ENCODE results near the gene THAP9. TPM values are rescaled to one million over a fixed set of nuclear protein-coding genes. Genes with fewer than 3 reads are reported as not detected.

The THAP9 gene
- polyA plus RNA-seq, 3 donors = 1.4 to 1.9 (median 1.4) TPM

DNA sequence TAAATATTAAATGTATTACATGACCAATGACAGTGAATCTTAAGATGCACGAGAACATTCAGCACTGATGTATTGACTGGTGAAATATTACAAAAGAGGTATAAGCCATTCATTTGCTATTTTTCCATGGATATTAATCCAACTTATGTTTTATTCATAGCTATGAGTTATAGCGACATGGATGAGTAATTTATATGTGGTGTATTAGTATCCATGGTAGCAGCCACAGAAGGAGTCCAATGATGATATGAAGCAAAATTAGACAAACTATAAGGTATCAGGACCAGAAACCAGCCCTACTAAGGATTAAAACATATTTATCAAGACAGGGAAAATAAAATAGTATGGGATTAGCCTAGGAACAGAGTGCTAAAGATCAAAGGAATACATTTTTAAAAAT, 50.7 kb downstream of the THAP9 start:
- intact Hi-C loops (cut with micrococcal nuclease) = no loop called here
- Histone ChIP-seq H2AFZ (ENCODE audit: insufficient read depth, low read depth, low read length, poor library complexity, severe bottlenecking) (no peak overlapping the region), H3K9me3 (replicated peaks in 1 of 2; ENCODE audit: control insufficient read depth in 1 of 2, insufficient read depth in 1 of 2, low read length in 2 of 2) (no peaks in the 10 kb centered on the region), H3K36me3 (replicated peaks in 1 of 2; ENCODE audit: control insufficient read depth in 1 of 2, insufficient read depth in 2 of 2, low read length in 2 of 2) (peaks cover 7 to 32% of the 10 kb centered on the region in 2 donors), H3K4me2 (replicated peaks; ENCODE audit: extremely low read depth, low read length, poor library complexity, severe bottlenecking) (no peak overlapping the region), H3K4me1 (ENCODE audit: control insufficient read depth in 1 of 2, insufficient read depth in 2 of 2, low read length in 2 of 2) (peaks cover 0 to 3% of the 10 kb centered on the region in 2 donors), H3K27ac (ENCODE audit: low read depth in 1 of 2, low read length in 2 of 2) (no peak overlapping the region), H4K20me1 (ENCODE audit: insufficient read depth, low read length) (no peaks in the 10 kb centered on the region), H3K9ac (ENCODE audit: insufficient read depth, low read length, poor library complexity, severe bottlenecking) (no peak overlapping the region), H3K27me3 (ENCODE audit: control insufficient read depth in 2 of 2, insufficient read depth in 2 of 2, low read length in 2 of 2) (no peaks in the 10 kb centered on the region), H3K79me2 (ENCODE audit: insufficient read depth, low read length) (peaks cover 8% of the 10 kb centered on the region), H3K4me3 (replicated peaks in 1 of 3; ENCODE audit: low read depth in 2 of 3, low read length in 3 of 3) (no peak overlapping the region)
- Mint-ChIP-seq H3K4me1 (peaks cover 11% of the 10 kb centered on the region), H3K9me3 (peaks cover 0 to 3% (median 0%) of the 10 kb centered on the region in 7 donors), H3K27me3 (ENCODE audit: low read depth in 3 of 3) (no peaks in the 10 kb centered on the region), H3K27ac (no peak overlapping the region), H3K36me3 (peaks cover 14 to 26% of the 10 kb centered on the region in 2 donors), H3K4me3 (no peak overlapping the region)
- TF ChIP-seq, protein P1, sequence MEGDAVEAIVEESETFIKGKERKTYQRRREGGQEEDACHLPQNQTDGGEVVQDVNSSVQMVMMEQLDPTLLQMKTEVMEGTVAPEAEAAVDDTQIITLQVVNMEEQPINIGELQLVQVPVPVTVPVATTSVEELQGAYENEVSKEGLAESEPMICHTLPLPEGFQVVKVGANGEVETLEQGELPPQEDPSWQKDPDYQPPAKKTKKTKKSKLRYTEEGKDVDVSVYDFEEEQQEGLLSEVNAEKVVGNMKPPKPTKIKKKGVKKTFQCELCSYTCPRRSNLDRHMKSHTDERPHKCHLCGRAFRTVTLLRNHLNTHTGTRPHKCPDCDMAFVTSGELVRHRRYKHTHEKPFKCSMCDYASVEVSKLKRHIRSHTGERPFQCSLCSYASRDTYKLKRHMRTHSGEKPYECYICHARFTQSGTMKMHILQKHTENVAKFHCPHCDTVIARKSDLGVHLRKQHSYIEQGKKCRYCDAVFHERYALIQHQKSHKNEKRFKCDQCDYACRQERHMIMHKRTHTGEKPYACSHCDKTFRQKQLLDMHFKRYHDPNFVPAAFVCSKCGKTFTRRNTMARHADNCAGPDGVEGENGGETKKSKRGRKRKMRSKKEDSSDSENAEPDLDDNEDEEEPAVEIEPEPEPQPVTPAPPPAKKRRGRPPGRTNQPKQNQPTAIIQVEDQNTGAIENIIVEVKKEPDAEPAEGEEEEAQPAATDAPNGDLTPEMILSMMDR (IDR thresholded peaks at IDR 0.05) = no peak
- WGBS (ENCODE audit: insufficient coverage) = no CpG with 5 or more reads among the region's 2 CpGs
- DNase-seq = no peak

DNA sequence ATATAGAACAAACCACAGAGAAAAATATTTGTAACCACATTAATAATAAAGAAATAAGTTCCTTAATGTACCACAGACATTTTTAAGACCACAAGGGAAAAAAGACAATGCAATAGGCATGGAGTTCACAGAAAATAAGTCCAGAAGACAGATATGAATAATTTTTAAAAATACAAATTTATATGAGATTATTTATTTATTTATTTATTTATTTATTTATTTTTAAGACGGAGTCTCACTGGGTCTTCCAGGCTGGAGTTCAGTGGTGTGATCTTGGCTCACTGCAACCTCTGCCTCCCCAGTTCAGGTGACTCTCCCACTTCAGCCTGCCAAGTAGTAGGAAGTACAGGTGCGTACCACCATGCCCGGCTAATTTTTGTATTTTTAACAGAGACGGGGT, 53.7 kb downstream of the THAP9 start:
- no peak overlapping the region for H3K4me3 Mint-ChIP-seq
- H3K36me3 Mint-ChIP-seq = peaks cover 14 to 30% of the 10 kb centered on the region in 2 donors
- Histone ChIP-seq H3K4me1 (ENCODE audit: control insufficient read depth in 1 of 2, insufficient read depth in 2 of 2, low read length in 2 of 2) (peaks cover 3 to 9% of the 10 kb centered on the region in 2 donors), H3K4me2 (replicated peaks; ENCODE audit: extremely low read depth, low read length, poor library complexity, severe bottlenecking) (no peak overlapping the region), H3K36me3 (replicated peaks in 1 of 2; ENCODE audit: control insufficient read depth in 1 of 2, insufficient read depth in 2 of 2, low read length in 2 of 2) (peaks cover 6 to 23% of the 10 kb centered on the region in 2 donors), H3K9ac (ENCODE audit: insufficient read depth, low read length, poor library complexity, severe bottlenecking) (no peak overlapping the region), H3K4me3 (replicated peaks in 1 of 3; ENCODE audit: low read depth in 2 of 3, low read length in 3 of 3) (no peak overlapping the region), H2AFZ (ENCODE audit: insufficient read depth, low read depth, low read length, poor library complexity, severe bottlenecking) (no peak overlapping the region), H3K27ac (ENCODE audit: low read depth in 1 of 2, low read length in 2 of 2) (peak overlapping the region in 1 of 2 donors; percentile 30), H3K9me3 (replicated peaks in 1 of 2; ENCODE audit: control insufficient read depth in 1 of 2, insufficient read depth in 1 of 2, low read length in 2 of 2) (no peaks in the 10 kb centered on the region), H3K79me2 (ENCODE audit: insufficient read depth, low read length) (peaks cover 8% of the 10 kb centered on the region), H4K20me1 (ENCODE audit: insufficient read depth, low read length) (no peaks in the 10 kb centered on the region), H3K27me3 (ENCODE audit: control insufficient read depth in 2 of 2, insufficient read depth in 2 of 2, low read length in 2 of 2) (no peaks in the 10 kb centered on the region)
- peaks cover 22% of the 10 kb centered on the region for H3K4me1 Mint-ChIP-seq
- TF ChIP-seq, protein P1 (IDR thresholded peaks at IDR 0.05) = no peak
- no peak for DNase-seq
- peaks cover 0 to 3% (median 0%) of the 10 kb centered on the region in 7 donors for H3K9me3 Mint-ChIP-seq
- no peaks in the 10 kb centered on the region for H3K27me3 Mint-ChIP-seq (ENCODE audit: low read depth in 3 of 3)
- WGBS (ENCODE audit: insufficient coverage) = 100% methylated on average over 2 of the region's 4 CpGs
- H3K27ac Mint-ChIP-seq = peak overlapping the region in 2 of 7 donors; percentile 47 to 60
- intact Hi-C loops (cut with micrococcal nuclease) = no loop called here
